ENCODE measurements around the gene KLHL8. TPM values are rescaled to one million over a fixed set of nuclear protein-coding genes. Genes with fewer than 3 reads are reported as not detected.

The KLHL8 gene
- total and polyA plus RNA-seq, 12 donors = 2.1 to 14.8 (median 8.9) TPM

DNA sequence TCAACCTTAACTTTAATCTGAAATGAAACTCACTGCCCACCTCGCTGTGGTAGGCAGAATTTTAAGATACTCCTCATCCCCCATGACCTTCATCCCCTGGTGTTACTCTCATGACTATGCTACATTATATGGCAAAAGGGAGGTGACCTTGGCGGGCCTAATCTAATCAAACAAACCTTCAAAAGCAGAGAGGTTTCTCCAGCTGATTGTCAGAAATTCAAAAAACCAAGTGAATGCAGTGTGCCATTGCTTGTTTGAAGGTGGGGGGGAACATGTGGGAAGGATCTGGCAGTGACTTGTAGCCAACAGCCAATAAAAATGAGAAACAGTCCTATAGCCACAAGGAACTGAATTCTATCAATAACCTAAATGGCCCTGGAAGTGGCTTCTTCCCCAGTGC lies 48.5 kb downstream of the KLHL8 start:
- no peaks in the 10 kb centered on the region for H3K4me1 ChIP-seq (replicated peaks in 1 of 2)
- H3K9me3 ChIP-seq (replicated peaks in 1 of 3) = no peaks in the 10 kb centered on the region
- no peak for TF ChIP-seq POLR2A (IDR thresholded peaks at IDR 0.05)
- no peak for TF ChIP-seq CTCF (IDR thresholded peaks at IDR 0.05)
- no peak overlapping the region for H3K4me3 ChIP-seq
- DNase-seq = no peak
- H3K27ac ChIP-seq = no peak overlapping the region
- 84 to 90% (median 89%) methylated on average over 2 of the region's 2 CpGs for WGBS, 4 donors
- H3K36me3 ChIP-seq (replicated peaks in 1 of 2) = no peaks in the 10 kb centered on the region
- intact Hi-C loops (cut with DNase I) = no loop called here
- H3K27me3 ChIP-seq = no peaks in the 10 kb centered on the region

- H3K4me3 ChIP-seq = no peak overlapping the region
- H3K36me3 ChIP-seq (replicated peaks in 1 of 2) = no peaks in the 10 kb centered on the region
- no peaks in the 10 kb centered on the region for H3K9me3 ChIP-seq (replicated peaks in 1 of 3)
- H3K27me3 ChIP-seq = no peaks in the 10 kb centered on the region
- WGBS, 4 donors = 93 to 98% (median 96%) methylated on average over 3 of the region's 3 CpGs
- TF ChIP-seq POLR2A (IDR thresholded peaks at IDR 0.05) = no peak
- no peak for TF ChIP-seq CTCF (IDR thresholded peaks at IDR 0.05)
- intact Hi-C loops (cut with DNase I) = no loop called here
- H3K4me1 ChIP-seq (replicated peaks in 1 of 2) = no peaks in the 10 kb centered on the region
- no peak for DNase-seq
- no peak overlapping the region for H3K27ac ChIP-seq
Observed at GRCh38 chr4:87166296-87166854, 54.0 kb downstream of the KLHL8 start.

DNA sequence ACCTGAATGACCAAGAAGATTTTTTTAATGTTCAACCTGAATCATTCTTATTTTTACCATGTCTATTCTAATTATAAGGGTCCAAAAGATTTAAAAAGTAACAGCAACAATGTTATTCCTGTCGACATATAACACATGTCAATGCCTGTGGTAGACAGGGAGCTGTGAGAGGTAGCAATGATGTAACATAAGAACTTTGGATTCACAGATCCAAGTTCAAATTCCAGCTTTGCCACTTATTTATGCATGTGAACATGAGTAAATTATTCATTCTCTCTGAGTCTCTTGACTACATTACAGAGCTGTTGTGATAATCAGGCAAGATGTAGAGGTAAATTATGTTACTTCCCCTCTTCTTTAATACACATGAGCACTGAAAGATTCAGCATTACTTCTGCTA lies 54.5 kb downstream of the KLHL8 start:
- intact Hi-C loops (cut with DNase I) = no loop called here
- no peaks in the 10 kb centered on the region for H3K9me3 ChIP-seq (replicated peaks in 1 of 3)
- H3K4me1 ChIP-seq (replicated peaks in 1 of 2) = no peaks in the 10 kb centered on the region
- no peaks in the 10 kb centered on the region for H3K27me3 ChIP-seq
- WGBS, 4 donors = 93 to 100% (median 97%) methylated on average over 1 of the region's 1 CpG
- no peak for DNase-seq
- H3K27ac ChIP-seq = no peak overlapping the region
- H3K36me3 ChIP-seq (replicated peaks in 1 of 2) = no peaks in the 10 kb centered on the region
- no peak overlapping the region for H3K4me3 ChIP-seq
- TF ChIP-seq POLR2A (IDR thresholded peaks at IDR 0.05) = no peak
- no peak for TF ChIP-seq CTCF (IDR thresholded peaks at IDR 0.05)

DNA sequence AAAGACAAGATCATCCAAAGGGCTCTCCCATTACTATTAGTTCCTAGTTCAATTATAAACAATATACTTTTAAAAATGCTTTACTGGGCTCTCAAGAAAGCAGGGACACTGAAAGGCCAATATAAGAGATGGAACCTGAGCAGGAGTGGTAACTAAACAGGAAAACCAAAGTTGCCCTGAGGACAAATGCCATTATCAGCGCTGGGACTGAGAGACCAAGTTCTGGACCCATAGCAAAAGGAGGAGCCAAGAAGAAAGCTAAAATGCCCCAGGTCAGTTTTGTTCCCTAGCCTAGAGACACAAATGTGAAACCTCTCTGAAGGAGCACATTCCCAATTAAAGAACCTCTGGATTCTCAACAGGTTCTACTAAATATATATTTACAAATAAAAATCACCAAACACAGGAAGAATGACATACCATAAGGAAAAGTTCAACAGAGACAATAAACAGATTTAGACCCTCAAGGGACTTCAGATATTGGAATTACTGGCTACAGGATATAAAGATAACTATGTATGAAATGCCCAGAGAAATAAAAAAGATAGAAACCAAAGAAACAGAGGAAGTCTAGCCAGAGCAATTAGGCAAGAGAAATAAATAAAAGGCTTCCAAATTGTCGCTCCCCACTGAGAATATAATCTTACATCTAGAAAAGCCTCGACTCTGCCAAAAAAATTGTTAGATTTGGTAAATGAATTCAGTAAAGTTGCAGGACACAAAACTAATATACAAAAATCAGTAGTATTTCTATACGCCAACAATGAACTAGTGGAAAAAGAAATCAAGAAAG lies 67.1 kb downstream of the KLHL8 start:
- no peaks in the 10 kb centered on the region for H3K9me3 ChIP-seq (replicated peaks in 1 of 3)
- no peaks in the 10 kb centered on the region for H3K36me3 ChIP-seq (replicated peaks in 1 of 2)
- H3K27ac ChIP-seq = no peak overlapping the region
- no peaks in the 10 kb centered on the region for H3K4me1 ChIP-seq (replicated peaks in 1 of 2)
- intact Hi-C loops (cut with DNase I) = loop anchor here in 1 of 2 donors (5.0 kb wide), 1 partner anchor 79 kb away; no protein-coding TSS in a partner anchor
- H3K4me3 ChIP-seq = no peak overlapping the region
- no peaks in the 10 kb centered on the region for H3K27me3 ChIP-seq
- DNase-seq = no peak
- WGBS, 4 donors = 77 to 86% (median 83%) methylated on average over 4 of the region's 4 CpGs
- no peak for TF ChIP-seq CTCF (IDR thresholded peaks at IDR 0.05)
- TF ChIP-seq POLR2A (IDR thresholded peaks at IDR 0.05) = no peak

Measured in adrenal gland (tissue), 12 donors.